MCF 10A (cell line): ENCODE measurements around the gene TMEM138. TPM values are rescaled to one million over a fixed set of nuclear protein-coding genes. Genes with fewer than 3 reads are reported as not detected.

Experiments
- BruUV-seq: library from RNA; stranded (reverse); fragments of 400-500 nt; replicated peaks from 2 replicates; lab custom pipeline; 2021; lab: Mats Ljungman, UMichigan
- CTCF ChIA-PET: fragments of 300-600 bp; sonication (Branson Sonifier 250); formaldehyde crosslinking; extraction: SDS; loops from one replicate; lab custom pipeline; 2021; ENCODE audit warnings: antibody characterized with exemption, inconsistent platforms; lab: Yijun Ruan, JAX
- POLR2A ChIA-PET: fragments of 300-600, 350-650 bp; sonication (Branson Sonifier 250); formaldehyde crosslinking; extraction: SDS; loops from one replicate; lab custom pipeline; 2020; ENCODE audit warnings: antibody characterized with exemption, inconsistent platforms; lab: Yijun Ruan, JAX
- DNase-seq: peaks from one replicate; pipeline ENCODE4 v3.0.0-alpha.2; 2018; ENCODE audit not compliant: unreplicated experiment
- H3K27ac Mint-ChIP-seq: one replicate; pipeline ENCODE4 v1.8.0; 2022; ENCODE audit warnings: mild to moderate bottlenecking, low read depth, mixed read lengths; ENCODE audit not compliant: unreplicated experiment
- H3K27me3 Mint-ChIP-seq: one replicate; pipeline ENCODE4 v1.8.0; 2022; ENCODE audit warnings: mixed read lengths; ENCODE audit not compliant: insufficient read depth, unreplicated experiment
- H3K36me3 Mint-ChIP-seq: one replicate; pipeline ENCODE4 v1.8.0; 2022; ENCODE audit warnings: mild to moderate bottlenecking, moderate library complexity, mixed read lengths; ENCODE audit not compliant: insufficient read depth, unreplicated experiment
- H3K4me1 Mint-ChIP-seq: one replicate; pipeline ENCODE4 v1.8.0; 2022; ENCODE audit warnings: mixed read lengths; ENCODE audit not compliant: insufficient read depth, unreplicated experiment
- H3K4me3 Mint-ChIP-seq: one replicate; pipeline ENCODE4 v1.8.0; 2022; ENCODE audit warnings: mild to moderate bottlenecking, moderate library complexity, mixed read lengths; ENCODE audit not compliant: unreplicated experiment
- H3K9me3 Mint-ChIP-seq: one replicate; pipeline ENCODE4 v1.8.0; 2022; ENCODE audit warnings: mixed read lengths; ENCODE audit not compliant: unreplicated experiment
- CTCF ChIP-seq: fragments of 200-600 bp; IDR thresholded peaks from one replicate; pipeline ENCODE4 v1.8.0; 2022; ENCODE audit warnings: antibody characterized with exemption, mild to moderate bottlenecking; ENCODE audit not compliant: unreplicated experiment
- intact Hi-C: fragments of 100-400 bp; cut with micrococcal nuclease; formaldehyde crosslinking; loops from 2 replicates; pipeline ENCODE4 v1.14.1; 2022
- total RNA-seq: library from RNA; stranded (reverse); gene quantifications from 2 replicates; pipeline ENCODE4 v1.2.3, GENCODE V29; 2022

The TMEM138 gene
- total RNA-seq, 1 experiment from 2014 or later: 39.9 TPM

GRCh38 chr11:61337706-61338470 lies 24.3 kb upstream of the TMEM138 start:
- H3K4me3 Mint-ChIP-seq: no peak overlapping the region
- no peak for DNase-seq
- BruUV-seq: no TSS peak
- H3K4me1 Mint-ChIP-seq: peaks cover 14% of the 10 kb centered on the region
- CTCF ChIA-PET: interaction anchor here (0.6 to 10.1 kb wide), 9 partner anchors 7 to 98 kb away, joined by 3 to 439 read pairs (median 24); partner anchors contain the start of genes CYB561A3, TMEM138 and TMEM216
- H3K27ac Mint-ChIP-seq: no peak overlapping the region
- H3K36me3 Mint-ChIP-seq: peaks cover 30% of the 10 kb centered on the region
- POLR2A ChIA-PET: interaction anchor here (1.2 to 10.7 kb wide), 5 partner anchors 23 to 76 kb away, joined by 3 to 220 read pairs (median 14); partner anchors contain the start of genes CYB561A3, TMEM138 and TMEM216
- intact Hi-C loops: loop anchor here (10.0 kb wide), 1 partner anchor 83 kb away; no protein-coding TSS in a partner anchor
- no peaks in the 10 kb centered on the region for H3K9me3 Mint-ChIP-seq
- H3K27me3 Mint-ChIP-seq: no peaks in the 10 kb centered on the region
- no peak for TF ChIP-seq CTCF

- H3K4me1 Mint-ChIP-seq: peaks cover 13% of the 10 kb centered on the region
- H3K27ac Mint-ChIP-seq: no peak overlapping the region
- peaks cover 29% of the 10 kb centered on the region for H3K36me3 Mint-ChIP-seq
- intact Hi-C loops: loop anchor here (10.0 kb wide), 1 partner anchor 84 kb away; no protein-coding TSS in a partner anchor
- no peak for TF ChIP-seq CTCF
- no peak for DNase-seq
- ChIA-PET POLR2A (interaction anchor here (0.8 to 10.7 kb wide), 5 partner anchors 13 to 44 kb away, joined by 3 to 220 read pairs (median 5); partner anchors contain the start of genes CYB561A3 and TMEM138), CTCF (interaction anchor here (1.0 to 10.1 kb wide), 5 partner anchors 12 to 54 kb away, joined by 4 to 439 read pairs (median 80); partner anchors contain the start of genes CYB561A3, TMEM138 and TMEM216)
- H3K9me3 Mint-ChIP-seq: no peaks in the 10 kb centered on the region
- H3K4me3 Mint-ChIP-seq: no peak overlapping the region
- no peaks in the 10 kb centered on the region for H3K27me3 Mint-ChIP-seq
- no TSS peak for BruUV-seq
Observed at GRCh38 chr11:61338783-61339489, 23.2 kb upstream of the TMEM138 start.

GRCh38 chr11:61339490-61339878 lies 22.7 kb upstream of the TMEM138 start:
- ChIA-PET CTCF (interaction anchor here (1.0 to 10.1 kb wide), 5 partner anchors 12 to 54 kb away, joined by 4 to 439 read pairs (median 80); partner anchors contain the start of genes CYB561A3, TMEM138 and TMEM216), POLR2A (interaction anchor here (0.8 to 10.7 kb wide), 5 partner anchors 12 to 44 kb away, joined by 3 to 220 read pairs (median 5); partner anchors contain the start of genes CYB561A3 and TMEM138)
- Mint-ChIP-seq H3K27ac (peak overlapping the region; percentile 63), H3K27me3 (no peaks in the 10 kb centered on the region), H3K4me3 (no peak overlapping the region), H3K36me3 (peaks cover 31% of the 10 kb centered on the region), H3K9me3 (no peaks in the 10 kb centered on the region), H3K4me1 (peaks cover 7% of the 10 kb centered on the region)
- no peak for TF ChIP-seq CTCF
- intact Hi-C loops: loop anchor here (10.0 kb wide), 1 partner anchor 85 kb away; no protein-coding TSS in a partner anchor
- DNase-seq: no peak
- no TSS peak for BruUV-seq
